HEK293 (cell line): ENCODE results near the gene TOM1L2.

Experiments
- CTCF ChIA-PET: fragments of 350-600 bp; formaldehyde crosslinking; extraction: SDS; loops from one replicate; lab custom pipeline; 2021; ENCODE audit warnings: antibody characterized with exemption; lab: Yijun Ruan, JAX
- POLR2A ChIA-PET: fragments of 300-600 bp; formaldehyde crosslinking; extraction: SDS; loops from one replicate; lab custom pipeline; 2020; ENCODE audit warnings: antibody characterized with exemption, inconsistent platforms; lab: Yijun Ruan, JAX
- H3K27ac ChIP-seq: fragments of 200-500 bp; sonication (Bioruptor generic); 2 replicates; pipeline ENCODE4 v1.5.1; 2014; ENCODE audit warnings: low read depth, low read length, control low read depth, inconsistent platforms; ENCODE audit errors: extremely low read depth
- H3K36me3 ChIP-seq, 2 experiments: fragments of 200-500 bp in 1 of 2; sonication (Bioruptor generic) in 1 of 2; 1 replicate in 1 of 2; 2 replicates in 1 of 2; pipeline ENCODE4 v1.5.1; 2014 to 2017; ENCODE audit warnings: inconsistent platforms in 2 of 2, low read length in 2 of 2; ENCODE audit not compliant: control insufficient read depth in 2 of 2, insufficient read depth in 1 of 2
- H3K4me1 ChIP-seq: fragments of 200-500 bp; sonication (Bioruptor generic); 2 replicates; pipeline ENCODE4 v1.5.1; 2014; ENCODE audit warnings: mild to moderate bottlenecking, low read length, inconsistent platforms; ENCODE audit not compliant: control insufficient read depth, insufficient read depth
- H3K4me3 ChIP-seq: 2 replicates; pipeline ENCODE4 v1.5.1; 2011; ENCODE audit warnings: low read depth, mild to moderate bottlenecking, control low read depth, low read length, moderate library complexity
- H3K9me3 ChIP-seq: fragments of 200-500 bp; sonication (Bioruptor generic); 2 replicates; pipeline ENCODE4 v1.5.1; 2014; ENCODE audit warnings: low read depth, low read length, inconsistent platforms; ENCODE audit not compliant: control insufficient read depth, insufficient read depth
- KLF1 ChIP-seq: fragments of 450-650 bp; formaldehyde crosslinking; IDR thresholded peaks from 2 replicates; pipeline ENCODE4 v1.5.1; 2016; ENCODE audit warnings: missing biosample characterization, missing genetic modification characterization
- SP7 ChIP-seq: fragments of 450-650 bp; formaldehyde crosslinking; IDR thresholded peaks from 2 replicates; pipeline ENCODE4 v1.5.1; 2016; ENCODE audit warnings: missing biosample characterization, missing genetic modification characterization
- ZNF112 ChIP-seq: fragments of 450-650 bp; formaldehyde crosslinking; IDR thresholded peaks from 2 replicates; pipeline ENCODE4 v1.5.0; 2017; ENCODE audit warnings: missing biosample characterization, missing genetic modification characterization
- ZNF211 ChIP-seq: fragments of 450-650 bp; formaldehyde crosslinking; IDR thresholded peaks from 2 replicates; pipeline ENCODE4 v1.5.1; 2016; ENCODE audit warnings: low read depth, missing biosample characterization, missing genetic modification characterization
- ZNF248 ChIP-seq: fragments of 450-650 bp; formaldehyde crosslinking; IDR thresholded peaks from 2 replicates; pipeline ENCODE4 v1.5.1; 2017; ENCODE audit warnings: missing biosample characterization, missing genetic modification characterization
- ZNF266 ChIP-seq: fragments of 450-650 bp; formaldehyde crosslinking; IDR thresholded peaks from 2 replicates; pipeline ENCODE4 v1.5.1; 2016; ENCODE audit warnings: missing biosample characterization, missing genetic modification characterization, low read depth
- ZNF341 ChIP-seq: fragments of 450-650 bp; formaldehyde crosslinking; IDR thresholded peaks from 2 replicates; pipeline ENCODE4; 2016; ENCODE audit warnings: low read depth, missing biosample characterization, missing genetic modification characterization
- ZNF433 ChIP-seq: fragments of 450-650 bp; formaldehyde crosslinking; IDR thresholded peaks from 2 replicates; pipeline ENCODE4 v1.5.1; 2016; ENCODE audit warnings: missing biosample characterization, missing genetic modification characterization, low read depth
- ZNF501 ChIP-seq: fragments of 450-650 bp; formaldehyde crosslinking; IDR thresholded peaks from 2 replicates; pipeline ENCODE4 v1.5.1; 2016; ENCODE audit warnings: missing biosample characterization, missing genetic modification characterization
- ZNF549 ChIP-seq: fragments of 450-650 bp; IDR thresholded peaks from 2 replicates; pipeline ENCODE4 v1.5.1; 2018; ENCODE audit warnings: missing biosample characterization, missing genetic modification characterization, mild to moderate bottlenecking, inconsistent platforms, moderate library complexity
- ZNF621 ChIP-seq: fragments of 450-650 bp; formaldehyde crosslinking; IDR thresholded peaks from 2 replicates; pipeline ENCODE4 v1.5.1; 2017; ENCODE audit warnings: missing biosample characterization, missing genetic modification characterization
- ZNF626 ChIP-seq: fragments of 450-650 bp; sonication (Bioruptor Pico); formaldehyde crosslinking; IDR thresholded peaks from 2 replicates; pipeline ENCODE4 v1.5.1; 2018; ENCODE audit warnings: missing biosample characterization, missing genetic modification characterization, inconsistent platforms
- TF ChIP-seq, protein P1 (sequence below): fragments of 450-650 bp; formaldehyde crosslinking; IDR thresholded peaks from 2 replicates; pipeline ENCODE4 v1.5.1; 2017; ENCODE audit warnings: missing biosample characterization, missing genetic modification characterization
- TF ChIP-seq, protein P2 (sequence below): fragments of 450-650 bp; formaldehyde crosslinking; conservative IDR thresholded peaks from 2 replicates; pipeline ENCODE4 v1.5.1; 2016; ENCODE audit warnings: low read depth, missing biosample characterization, missing genetic modification characterization
- TF ChIP-seq, protein P3 (sequence below): fragments of 450-650 bp; formaldehyde crosslinking; IDR thresholded peaks from 2 replicates; pipeline ENCODE4 v1.5.1; 2017; ENCODE audit warnings: missing biosample characterization, missing genetic modification characterization
- TF ChIP-seq, protein P4 (sequence below): fragments of 450-650 bp; formaldehyde crosslinking; IDR thresholded peaks from 2 replicates; pipeline ENCODE4 v1.5.1; 2016; ENCODE audit warnings: missing biosample characterization, missing genetic modification characterization, low read depth

The TOM1L2 gene

DNA sequence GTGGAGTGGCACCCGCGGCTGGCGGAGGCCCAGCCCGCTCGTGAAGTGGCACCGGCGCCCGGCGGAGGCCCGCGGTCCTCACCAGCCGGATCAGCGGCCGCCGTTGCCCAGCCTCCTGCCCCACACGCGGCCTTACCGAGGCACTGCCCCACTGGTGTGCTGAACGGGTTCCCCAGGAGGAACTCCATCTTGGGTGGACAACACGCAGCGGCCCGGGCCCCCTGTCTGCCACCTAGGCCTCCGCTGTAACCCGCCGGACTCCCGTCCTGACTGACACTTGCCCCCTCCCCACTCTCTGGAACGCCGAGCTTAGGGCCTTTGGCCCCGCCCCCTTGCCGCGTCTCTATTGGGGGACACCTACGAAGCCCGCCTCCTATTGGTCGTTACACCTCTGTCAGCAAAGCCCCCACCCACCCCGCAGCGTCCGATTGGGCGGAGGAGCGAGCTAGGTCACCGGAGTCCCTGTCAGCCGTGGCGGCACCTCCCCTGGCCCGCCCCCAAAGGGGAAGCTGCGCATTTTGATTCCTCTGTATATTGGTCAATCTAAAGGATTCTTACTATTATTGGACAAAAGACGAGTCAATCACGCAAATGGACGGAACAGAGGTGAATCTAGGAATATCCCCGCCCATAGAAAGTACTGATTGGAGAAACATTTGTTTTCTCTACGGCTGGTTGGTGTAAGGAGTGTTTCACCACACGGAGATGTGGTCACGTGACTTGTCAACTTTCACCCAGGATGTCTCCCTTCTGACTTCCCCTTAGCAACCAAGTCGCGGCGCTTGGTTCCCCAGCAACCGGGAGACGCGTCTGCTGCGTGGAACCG lies at the start of gene TOM1L2, which contains the start of gene DRC3 (continued):
- TF ChIP-seq, protein P1, sequence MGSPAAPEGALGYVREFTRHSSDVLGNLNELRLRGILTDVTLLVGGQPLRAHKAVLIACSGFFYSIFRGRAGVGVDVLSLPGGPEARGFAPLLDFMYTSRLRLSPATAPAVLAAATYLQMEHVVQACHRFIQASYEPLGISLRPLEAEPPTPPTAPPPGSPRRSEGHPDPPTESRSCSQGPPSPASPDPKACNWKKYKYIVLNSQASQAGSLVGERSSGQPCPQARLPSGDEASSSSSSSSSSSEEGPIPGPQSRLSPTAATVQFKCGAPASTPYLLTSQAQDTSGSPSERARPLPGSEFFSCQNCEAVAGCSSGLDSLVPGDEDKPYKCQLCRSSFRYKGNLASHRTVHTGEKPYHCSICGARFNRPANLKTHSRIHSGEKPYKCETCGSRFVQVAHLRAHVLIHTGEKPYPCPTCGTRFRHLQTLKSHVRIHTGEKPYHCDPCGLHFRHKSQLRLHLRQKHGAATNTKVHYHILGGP (tag by site-specific recombination), result no peak
- TF ChIP-seq, protein P2, sequence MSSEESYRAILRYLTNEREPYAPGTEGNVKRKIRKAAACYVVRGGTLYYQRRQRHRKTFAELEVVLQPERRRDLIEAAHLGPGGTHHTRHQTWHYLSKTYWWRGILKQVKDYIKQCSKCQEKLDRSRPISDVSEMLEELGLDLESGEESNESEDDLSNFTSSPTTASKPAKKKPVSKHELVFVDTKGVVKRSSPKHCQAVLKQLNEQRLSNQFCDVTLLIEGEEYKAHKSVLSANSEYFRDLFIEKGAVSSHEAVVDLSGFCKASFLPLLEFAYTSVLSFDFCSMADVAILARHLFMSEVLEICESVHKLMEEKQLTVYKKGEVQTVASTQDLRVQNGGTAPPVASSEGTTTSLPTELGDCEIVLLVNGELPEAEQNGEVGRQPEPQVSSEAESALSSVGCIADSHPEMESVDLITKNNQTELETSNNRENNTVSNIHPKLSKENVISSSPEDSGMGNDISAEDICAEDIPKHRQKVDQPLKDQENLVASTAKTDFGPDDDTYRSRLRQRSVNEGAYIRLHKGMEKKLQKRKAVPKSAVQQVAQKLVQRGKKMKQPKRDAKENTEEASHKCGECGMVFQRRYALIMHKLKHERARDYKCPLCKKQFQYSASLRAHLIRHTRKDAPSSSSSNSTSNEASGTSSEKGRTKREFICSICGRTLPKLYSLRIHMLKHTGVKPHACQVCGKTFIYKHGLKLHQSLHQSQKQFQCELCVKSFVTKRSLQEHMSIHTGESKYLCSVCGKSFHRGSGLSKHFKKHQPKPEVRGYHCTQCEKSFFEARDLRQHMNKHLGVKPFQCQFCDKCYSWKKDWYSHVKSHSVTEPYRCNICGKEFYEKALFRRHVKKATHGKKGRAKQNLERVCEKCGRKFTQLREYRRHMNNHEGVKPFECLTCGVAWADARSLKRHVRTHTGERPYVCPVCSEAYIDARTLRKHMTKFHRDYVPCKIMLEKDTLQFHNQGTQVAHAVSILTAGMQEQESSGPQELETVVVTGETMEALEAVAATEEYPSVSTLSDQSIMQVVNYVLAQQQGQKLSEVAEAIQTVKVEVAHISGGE (tag by site-specific recombination), result 0 out of 2 replicates have a peak, but pooled peaks have one; percentile 28

DNA sequence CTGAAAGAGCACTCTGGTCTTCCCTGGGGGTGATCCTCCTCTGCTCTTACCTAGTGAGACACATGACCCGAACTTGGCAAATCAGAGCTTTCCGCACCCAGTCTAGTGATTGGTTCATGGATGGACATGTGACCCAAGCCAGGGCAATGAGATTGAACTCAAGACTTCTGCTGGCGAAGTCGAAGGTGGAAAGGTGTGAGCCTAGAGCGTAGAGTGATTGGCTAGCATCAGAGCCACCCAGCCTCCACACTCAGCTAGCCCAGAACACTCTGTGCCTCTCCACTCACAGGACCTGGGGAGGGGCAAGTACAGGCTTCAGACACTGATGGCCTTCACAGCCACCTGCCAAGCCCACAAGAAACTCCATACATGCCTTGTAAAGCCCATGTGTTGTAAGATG lies 49.2 kb upstream of the TOM1L2 start:
- CTCF ChIA-PET, result interaction anchor here (0.9 to 1.0 kb wide), 2 partner anchors 130 to 131 kb away, joined by 3 to 4 read pairs; no protein-coding TSS in a partner anchor
- POLR2A ChIA-PET, result interaction anchor here (0.6 to 1.4 kb wide), 2 partner anchors 28 to 49 kb away, joined by 3 read pairs; partner anchors contain the start of genes DRC3 and TOM1L2
- H3K36me3 ChIP-seq, result peaks cover 0 to 44% of the 10 kb centered on the region in 2 experiments; a peak in 2 of 3 replicates
- no peak overlapping the region for H3K27ac ChIP-seq
- no peak for TF ChIP-seq ZNF112 (tag by site-specific recombination)
- TF ChIP-seq ZNF211 (tag by site-specific recombination), result no peak
- no peak for TF ChIP-seq ZNF501 (tag by site-specific recombination)
- no peak for TF ChIP-seq ZNF626 (tag by site-specific recombination)
- TF ChIP-seq, protein P3, sequence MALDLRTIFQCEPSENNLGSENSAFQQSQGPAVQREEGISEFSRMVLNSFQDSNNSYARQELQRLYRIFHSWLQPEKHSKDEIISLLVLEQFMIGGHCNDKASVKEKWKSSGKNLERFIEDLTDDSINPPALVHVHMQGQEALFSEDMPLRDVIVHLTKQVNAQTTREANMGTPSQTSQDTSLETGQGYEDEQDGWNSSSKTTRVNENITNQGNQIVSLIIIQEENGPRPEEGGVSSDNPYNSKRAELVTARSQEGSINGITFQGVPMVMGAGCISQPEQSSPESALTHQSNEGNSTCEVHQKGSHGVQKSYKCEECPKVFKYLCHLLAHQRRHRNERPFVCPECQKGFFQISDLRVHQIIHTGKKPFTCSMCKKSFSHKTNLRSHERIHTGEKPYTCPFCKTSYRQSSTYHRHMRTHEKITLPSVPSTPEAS (tag by site-specific recombination), result no peak
- TF ChIP-seq ZNF549 (tag by site-specific recombination), result no peak
- TF ChIP-seq, protein P4, sequence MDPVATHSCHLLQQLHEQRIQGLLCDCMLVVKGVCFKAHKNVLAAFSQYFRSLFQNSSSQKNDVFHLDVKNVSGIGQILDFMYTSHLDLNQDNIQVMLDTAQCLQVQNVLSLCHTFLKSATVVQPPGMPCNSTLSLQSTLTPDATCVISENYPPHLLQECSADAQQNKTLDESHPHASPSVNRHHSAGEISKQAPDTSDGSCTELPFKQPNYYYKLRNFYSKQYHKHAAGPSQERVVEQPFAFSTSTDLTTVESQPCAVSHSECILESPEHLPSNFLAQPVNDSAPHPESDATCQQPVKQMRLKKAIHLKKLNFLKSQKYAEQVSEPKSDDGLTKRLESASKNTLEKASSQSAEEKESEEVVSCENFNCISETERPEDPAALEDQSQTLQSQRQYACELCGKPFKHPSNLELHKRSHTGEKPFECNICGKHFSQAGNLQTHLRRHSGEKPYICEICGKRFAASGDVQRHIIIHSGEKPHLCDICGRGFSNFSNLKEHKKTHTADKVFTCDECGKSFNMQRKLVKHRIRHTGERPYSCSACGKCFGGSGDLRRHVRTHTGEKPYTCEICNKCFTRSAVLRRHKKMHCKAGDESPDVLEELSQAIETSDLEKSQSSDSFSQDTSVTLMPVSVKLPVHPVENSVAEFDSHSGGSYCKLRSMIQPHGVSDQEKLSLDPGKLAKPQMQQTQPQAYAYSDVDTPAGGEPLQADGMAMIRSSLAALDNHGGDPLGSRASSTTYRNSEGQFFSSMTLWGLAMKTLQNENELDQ (tag by site-specific recombination), result no peak
- TF ChIP-seq ZNF248 (tag by site-specific recombination), result no peak
- no peak for TF ChIP-seq ZNF621
- TF ChIP-seq ZNF341 (tag by site-specific recombination), result no peak
- no peak for TF ChIP-seq ZNF433
- no peak for TF ChIP-seq ZNF266 (tag by site-specific recombination)
- TF ChIP-seq SP7 (tag by site-specific recombination), result no peak
- no peak for TF ChIP-seq KLF1
- H3K4me3 ChIP-seq, result no peak overlapping the region
- H3K9me3 ChIP-seq, result no peaks in the 10 kb centered on the region
- no peaks in the 10 kb centered on the region for H3K4me1 ChIP-seq
